PC-3 (cell line): ENCODE data around the gene TPPP. TPM values are rescaled to one million over a fixed set of nuclear protein-coding genes. Genes with fewer than 3 reads are reported as not detected.

Source experiments
- ATAC-seq: fragments of 200-7000 bp; cut with Tn5 transposase; 2 replicates; pipeline ENCODE4 v1.9.1; 2020; ENCODE audit warnings: mild to moderate bottlenecking, moderate library complexity
- BruUV-seq: library from RNA; stranded (reverse); fragments of 400-500 nt; replicated peaks from 2 replicates; lab custom pipeline; 2021; lab: Mats Ljungman, UMichigan
- CTCF ChIA-PET: fragments of 300-600 bp; sonication (Branson Sonifier 250); formaldehyde crosslinking; loops from one replicate; lab custom pipeline; 2022; ENCODE audit warnings: antibody characterized with exemption; lab: Charles Lee
- POLR2A ChIA-PET: fragments of 300-600 bp; sonication (Branson Sonifier 250); formaldehyde crosslinking; loops from one replicate; lab custom pipeline; 2022; ENCODE audit warnings: antibody characterized with exemption; ENCODE audit not compliant: unreplicated experiment; lab: Charles Lee
- DNase-seq: peaks from one replicate; pipeline ENCODE4 v3.0.0-alpha.2; 2015
- H2AFZ ChIP-seq: fragments of 300-600 bp; sonication (generic); 2 replicates; pipeline ENCODE4 v1.6.0; 2016; ENCODE audit warnings: antibody characterized with exemption, low read length
- H3F3A ChIP-seq: fragments of 300-600 bp; sonication (generic); one replicate; pipeline ENCODE4 v1.6.0; 2017; ENCODE audit warnings: antibody characterized with exemption, low read length, control low read depth, mild to moderate bottlenecking; ENCODE audit not compliant: unreplicated experiment
- H3K27ac ChIP-seq: fragments of 300-600 bp; sonication (generic); 2 replicates; pipeline ENCODE4 v1.5.1; 2016; ENCODE audit warnings: mild to moderate bottlenecking, low read length
- H3K27me3 ChIP-seq: fragments of 300-600 bp; sonication (generic); 2 replicates; pipeline ENCODE4 v1.6.1; 2016; ENCODE audit warnings: low read length, mixed read lengths
- H3K36me3 ChIP-seq: fragments of 300-600 bp; sonication (generic); 2 replicates; pipeline ENCODE4 v1.6.1; 2016; ENCODE audit warnings: low read depth, mixed run types, low read length, mixed read lengths
- H3K4me1 ChIP-seq: fragments of 300-600 bp; sonication (generic); 2 replicates; pipeline ENCODE4 v1.5.1; 2016; ENCODE audit warnings: low read length; ENCODE audit not compliant: insufficient read depth
- H3K4me2 ChIP-seq: fragments of 300-600 bp; sonication (generic); 2 replicates; pipeline ENCODE4 v1.6.0; 2016; ENCODE audit warnings: low read length
- H3K4me3 ChIP-seq: fragments of 300-600 bp; sonication (generic); 2 replicates; pipeline ENCODE4 v1.5.1; 2016; ENCODE audit warnings: mild to moderate bottlenecking, low read length, mixed read lengths
- H3K79me2 ChIP-seq: fragments of 300-600 bp; sonication (generic); 2 replicates; pipeline ENCODE4 v1.6.1; 2017; ENCODE audit warnings: low read length, mixed read lengths
- H3K9ac ChIP-seq: fragments of 300-600 bp; sonication (generic); 2 replicates; pipeline ENCODE4 v1.6.0; 2016; ENCODE audit warnings: mild to moderate bottlenecking, low read length
- H3K9me2 ChIP-seq: fragments of 300-600 bp; sonication (generic); replicated peaks from 2 replicates; pipeline ENCODE4 v1.6.1; 2016; ENCODE audit warnings: mixed run types, low read length, mixed read lengths
- H3K9me3 ChIP-seq: fragments of 300-600 bp; sonication (generic); 2 replicates; pipeline ENCODE4 v1.6.1; 2016; ENCODE audit warnings: low read length, mixed read lengths
- H4K20me1 ChIP-seq: fragments of 300-600 bp; sonication (generic); 2 replicates; pipeline ENCODE4 v1.6.1; 2016; ENCODE audit warnings: low read length, mixed read lengths
- CTCF ChIP-seq: fragments of 300-600 bp; sonication (generic); conservative IDR thresholded peaks from 2 replicates; pipeline ENCODE4 v1.5.1; 2017; ENCODE audit warnings: antibody characterized with exemption, low read depth, mild to moderate bottlenecking, low read length
- EZH2 ChIP-seq: fragments of 300-600 bp; sonication (generic); IDR thresholded peaks from one replicate; pipeline ENCODE4 v1.6.1; 2017; ENCODE audit warnings: antibody characterized with exemption, mild to moderate bottlenecking, low read length; ENCODE audit not compliant: unreplicated experiment
- EZH2phosphoT487 ChIP-seq: fragments of 300-600 bp; sonication (generic); IDR thresholded peaks from 2 replicates; pipeline ENCODE4 v1.6.1; 2018; ENCODE audit warnings: mild to moderate bottlenecking, antibody characterized with exemption, low read length, borderline replicate concordance
- intact Hi-C: fragments of 100-400 bp; cut with micrococcal nuclease; formaldehyde crosslinking; loops from 2 replicates; pipeline ENCODE4 v1.9.0; 2023
- total RNA-seq: library from RNA; depleted of rRNA; stranded (reverse); fragments of >200 nt; gene quantifications from 2 replicates; pipeline ENCODE4 v1.2.3, GENCODE V29; 2014

The TPPP gene
- total RNA-seq, 1 experiment from 2014 or later: 1.9 TPM

DNA sequence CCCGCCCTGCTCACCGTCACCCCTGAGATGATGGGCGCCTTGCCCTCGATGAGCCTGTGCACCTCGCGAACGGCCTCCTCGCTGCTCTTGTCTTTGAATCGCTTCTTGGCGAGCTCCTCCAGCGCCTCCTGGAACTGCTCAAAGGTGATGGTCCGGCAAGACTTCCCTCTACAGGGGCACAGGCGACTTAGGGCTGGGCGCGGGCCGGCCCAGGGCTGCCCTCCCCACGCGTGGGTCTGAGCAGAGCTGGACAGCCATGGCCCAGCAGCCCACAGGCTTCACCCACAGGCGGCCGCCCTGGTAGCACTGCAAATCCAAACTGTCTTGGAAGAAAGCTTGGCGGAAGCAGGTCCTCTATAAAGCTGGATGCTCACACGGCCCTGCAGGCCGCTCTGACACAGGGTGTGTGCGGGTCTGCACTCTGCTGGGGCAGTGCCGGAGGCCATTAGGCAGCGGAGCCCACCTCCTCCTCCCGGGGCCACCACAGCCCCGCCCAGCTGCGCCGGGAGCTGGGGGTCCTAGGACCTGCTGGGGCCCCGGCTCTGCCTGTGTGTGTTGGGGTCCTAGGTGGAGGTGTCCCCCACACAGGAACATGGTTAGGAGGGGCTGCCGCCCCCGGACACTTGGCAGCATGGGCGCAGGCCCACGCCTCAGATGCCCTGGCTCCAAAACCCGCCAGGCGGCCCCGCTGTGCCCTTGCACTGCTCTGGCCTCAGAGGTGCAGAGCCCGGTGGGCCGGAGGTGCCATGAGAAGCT lies 27.0 kb downstream of the TPPP start:
- no peak overlapping the region for H3K27ac ChIP-seq
- CTCF ChIA-PET: no interaction called here
- DNase-seq (no peak), ATAC-seq (no peak)
- H3K4me1 ChIP-seq: 0 out of 2 replicates have a peak, but pooled peaks cover under 1% of the 10 kb centered on the region
- POLR2A ChIA-PET: no interaction called here
- H3K4me3 ChIP-seq: no peak overlapping the region
- BruUV-seq: no TSS peak
- H3K4me2 ChIP-seq: no peak overlapping the region
- no peak for TF ChIP-seq EZH2phosphoT487
- no peak for TF ChIP-seq CTCF
- no peak for TF ChIP-seq EZH2
- no peaks in the 10 kb centered on the region for H3K9me2 ChIP-seq
- no peaks in the 10 kb centered on the region for H3K27me3 ChIP-seq
- H3K9me3 ChIP-seq: no peaks in the 10 kb centered on the region
- intact Hi-C loops: no loop called here
- peaks cover 22% of the 10 kb centered on the region; the same call in 1 of the 2 replicates for H3K36me3 ChIP-seq
- no peak overlapping the region for H2AFZ ChIP-seq
- no peaks in the 10 kb centered on the region for H3F3A ChIP-seq
- no peak overlapping the region for H3K9ac ChIP-seq
- no peaks in the 10 kb centered on the region for H3K79me2 ChIP-seq
- no peaks in the 10 kb centered on the region for H4K20me1 ChIP-seq

GRCh38 chr5:665541-665955 lies 27.6 kb downstream of the TPPP start:
- intact Hi-C loops: no loop called here
- Histone ChIP-seq H3F3A (no peaks in the 10 kb centered on the region), H3K9ac (no peak overlapping the region), H3K4me3 (no peak overlapping the region), H3K9me2 (no peaks in the 10 kb centered on the region), H2AFZ (no peak overlapping the region), H3K4me1 (no peaks in the 10 kb centered on the region), H3K27ac (no peak overlapping the region), H4K20me1 (no peaks in the 10 kb centered on the region), H3K9me3 (no peaks in the 10 kb centered on the region), H3K36me3 (peaks cover 23% of the 10 kb centered on the region; the same call in 1 of the 2 replicates), H3K27me3 (no peaks in the 10 kb centered on the region), H3K4me2 (no peak overlapping the region), H3K79me2 (no peaks in the 10 kb centered on the region)
- ATAC-seq: no peak
- no TSS peak for BruUV-seq
- CTCF ChIA-PET: no interaction called here
- DNase-seq: no peak
- POLR2A ChIA-PET: no interaction called here
- TF ChIP-seq EZH2phosphoT487: no peak
- no peak for TF ChIP-seq CTCF
- TF ChIP-seq EZH2: no peak

- CTCF ChIA-PET: no interaction called here
- peaks cover 28% of the 10 kb centered on the region; the same call in 1 of the 2 replicates for H3K36me3 ChIP-seq
- DNase-seq: no peak
Measured at GRCh38 chr5:664994-665360, 28.2 kb downstream of the TPPP start.

More at GRCh38 chr5:664994-665360, 28.2 kb downstream of the TPPP start:
- H3F3A ChIP-seq: no peaks in the 10 kb centered on the region
- BruUV-seq: no TSS peak
- H3K9ac ChIP-seq: no peak overlapping the region
- H3K4me1 ChIP-seq: no peaks in the 10 kb centered on the region
- H3K27me3 ChIP-seq: no peaks in the 10 kb centered on the region
- H2AFZ ChIP-seq: no peak overlapping the region
- H3K4me3 ChIP-seq: no peak overlapping the region
- H3K9me3 ChIP-seq: no peaks in the 10 kb centered on the region
- no peak overlapping the region for H3K27ac ChIP-seq
- no peaks in the 10 kb centered on the region for H3K9me2 ChIP-seq
- POLR2A ChIA-PET: no interaction called here
- TF ChIP-seq EZH2 (no peak), CTCF (no peak), EZH2phosphoT487 (no peak)
- no peak overlapping the region for H3K4me2 ChIP-seq
- no peaks in the 10 kb centered on the region for H3K79me2 ChIP-seq
- intact Hi-C loops: no loop called here
- H4K20me1 ChIP-seq: no peaks in the 10 kb centered on the region
- no peak for ATAC-seq
